ENCODE data around the gene MBLAC1. TPM values are rescaled to one million over a fixed set of nuclear protein-coding genes. Genes with fewer than 3 reads are reported as not detected.

MBLAC1 gene
- total RNA-seq, 1 donor from 2014 or later = 3.7 TPM

- no peak for DNase-seq
Measured at GRCh38 chr7:100173806-100174495, 47.2 kb downstream of the MBLAC1 start.

GRCh38 chr7:100174582-100174981 is 47.8 kb downstream of the MBLAC1 start:
- no peak for DNase-seq

- DNase-seq = no peak
Measured at GRCh38 chr7:100175296-100175935, 48.6 kb downstream of the MBLAC1 start.

GRCh38 chr7:100176096-100177044 is 49.6 kb downstream of the MBLAC1 start:
- no peak for DNase-seq

GRCh38 chr7:100177045-100178001 is 50.6 kb downstream of the MBLAC1 start, which contains the start of the genes GPC2 and STAG3:
TSS of gene GPC2 (minus strand) at chr7:100177381. CDS start at chr7:100177199, 182 bp downstream.
TSS of gene STAG3 (plus strand) at chr7:100177918. CDS start at chr7:100180557, 2,639 bp downstream.
- peak; percentile 97 for DNase-seq

Other genes with a start within 250 kb of the MBLAC1 start
- 0.34 TPM in 1 of 2 replicates, not detected in the other for gene OR2AE1, start 249.9 kb upstream of the MBLAC1 start, total RNA-seq
- 29.6 and 30.9 TPM in 2 replicates for gene TRIM4, start 207.4 kb upstream of the MBLAC1 start, total RNA-seq
- 0.42 and 0.51 TPM in 2 replicates for gene GJC3, start 197.3 kb upstream of the MBLAC1 start, total RNA-seq
- gene AZGP1, start 150.9 kb upstream of the MBLAC1 start, total RNA-seq = not detected in 2 replicates
- 42.6 and 50.9 TPM in 2 replicates for gene ZKSCAN1, start 111.4 kb upstream of the MBLAC1 start, total RNA-seq
- gene ZSCAN21, start 77.2 kb upstream of the MBLAC1 start, total RNA-seq = 9.9 and 11.2 TPM in 2 replicates
- 34.8 and 37.1 TPM in 2 replicates for gene ZNF3, start 45.2 kb upstream of the MBLAC1 start, total RNA-seq
- gene COPS6, start 38.0 kb upstream of the MBLAC1 start, total RNA-seq = 59.1 and 99.7 TPM in 2 replicates
- 63.3 and 138 TPM in 2 replicates for gene MCM7, start 25.6 kb upstream of the MBLAC1 start, total RNA-seq
- gene AP4M1, start 25.3 kb upstream of the MBLAC1 start, total RNA-seq = 16.8 and 24.3 TPM in 2 replicates
- gene TAF6, start 7.6 kb upstream of the MBLAC1 start, total RNA-seq = 37.1 and 78.6 TPM in 2 replicates
- gene CNPY4, start 7.3 kb upstream of the MBLAC1 start, total RNA-seq = 31.2 and 39.5 TPM in 2 replicates
- 55.1 and 133 TPM in 2 replicates for gene LAMTOR4, start 22.0 kb downstream of the MBLAC1 start, total RNA-seq
- 4.1 and 4.7 TPM in 2 replicates for gene TRAPPC14, start 31.8 kb downstream of the MBLAC1 start, total RNA-seq
- 0.17 and 0.88 TPM in 2 replicates for gene GAL3ST4, start 41.6 kb downstream of the MBLAC1 start, total RNA-seq
- 2.8 and 4.4 TPM in 2 replicates for gene GPC2, start 50.4 kb downstream of the MBLAC1 start, total RNA-seq
- gene STAG3, start 51.0 kb downstream of the MBLAC1 start, total RNA-seq = 0.17 and 0.23 TPM in 2 replicates
- not detected in 2 replicates for gene PVRIG, start 93.0 kb downstream of the MBLAC1 start, total RNA-seq
- not detected in 2 replicates for gene SPDYE3, start 180.7 kb downstream of the MBLAC1 start, total RNA-seq
- 11.6 and 17.0 TPM in 2 replicates for gene PILRB, start 231.2 kb downstream of the MBLAC1 start, total RNA-seq
- 0.68 TPM in 1 of 2 replicates, not detected in the other for gene PILRA, start 246.5 kb downstream of the MBLAC1 start, total RNA-seq

Measured in dermis blood vessel endothelial cell (primary cell).